Osteoblast (primary cell): ENCODE results near the gene AMPH. TPM values are rescaled to one million over a fixed set of nuclear protein-coding genes. Genes with fewer than 3 reads are reported as not detected.

Experiments
- DNase-seq: peaks from one replicate; pipeline ENCODE4 v3.0.0; 2011; ENCODE audit warnings: low spot score, mixed read lengths; ENCODE audit not compliant: insufficient read length; ENCODE audit errors: missing footprints
- H2AFZ ChIP-seq: 2 replicates; pipeline ENCODE4 v1.6.0; 2011; ENCODE audit warnings: mild to moderate bottlenecking, low read length
- H3K27ac ChIP-seq: 2 replicates; pipeline ENCODE4 v1.5.1; 2011; ENCODE audit warnings: mild to moderate bottlenecking, low read depth, low read length, moderate library complexity
- H3K27me3 ChIP-seq: 2 replicates; pipeline ENCODE4 v1.6.0; 2012; ENCODE audit warnings: mild to moderate bottlenecking, control low read depth, inconsistent platforms, low read length, moderate library complexity; ENCODE audit not compliant: insufficient read depth
- H3K36me3 ChIP-seq: 2 replicates; pipeline ENCODE4 v1.5.1; 2011; ENCODE audit warnings: mild to moderate bottlenecking, low read length, control low read depth, moderate library complexity; ENCODE audit not compliant: insufficient read depth
- H3K4me1 ChIP-seq: 2 replicates; pipeline ENCODE4 v1.5.1; 2011; ENCODE audit warnings: mild to moderate bottlenecking, low read length, control low read depth, moderate library complexity; ENCODE audit not compliant: insufficient read depth
- H3K4me2 ChIP-seq: 2 replicates; pipeline ENCODE4 v1.6.0; 2011; ENCODE audit warnings: mild to moderate bottlenecking, low read length; ENCODE audit not compliant: insufficient read depth
- H3K4me3 ChIP-seq: fragments of 200-600 bp; sonication (generic); 3 replicates; pipeline ENCODE4 v1.5.1; 2012; ENCODE audit warnings: mild to moderate bottlenecking, low read length, inconsistent platforms; ENCODE audit not compliant: insufficient read depth
- H3K79me2 ChIP-seq: 2 replicates; pipeline ENCODE4 v1.6.0; 2012; ENCODE audit warnings: mild to moderate bottlenecking, low read length, control low read depth, inconsistent platforms; ENCODE audit not compliant: insufficient read depth
- H3K9me3 ChIP-seq: 2 replicates; pipeline ENCODE4 v1.5.1; 2011; ENCODE audit warnings: low read depth, low read length, control low read depth
- H4K20me1 ChIP-seq: 2 replicates; pipeline ENCODE4 v1.6.0; 2012; ENCODE audit warnings: mild to moderate bottlenecking, low read length, control low read depth; ENCODE audit not compliant: insufficient read depth
- total RNA-seq: library from RNA; depleted of rRNA; stranded (reverse); fragments of >200 nt; gene quantifications from 2 replicates; pipeline ENCODE4 v1.2.3, GENCODE V29; 2012
- TF ChIP-seq, protein P1 (sequence below): IDR thresholded peaks from 2 replicates; pipeline ENCODE4 v1.5.1; 2011; ENCODE audit warnings: mild to moderate bottlenecking, low read depth, low read length, moderate library complexity; ENCODE audit errors: extremely low read depth

The AMPH gene
- 1.1 and 4.4 TPM in 2 replicates for total RNA-seq

- no peak within 1 kb of the TSS for H2AFZ ChIP-seq
- H3K4me1 ChIP-seq, result no peaks in the 10 kb centered on the region
- no peaks in the 10 kb centered on the region for H3K79me2 ChIP-seq
- peak within 1 kb of the TSS; percentile 60 for H3K4me3 ChIP-seq
- peaks cover 10% of the 10 kb centered on the region for H3K27me3 ChIP-seq
- no peaks in the 10 kb centered on the region for H4K20me1 ChIP-seq
- H3K27ac ChIP-seq, result no peak within 1 kb of the TSS
- no peaks in the 10 kb centered on the region for H3K9me3 ChIP-seq
- TF ChIP-seq, protein P1, sequence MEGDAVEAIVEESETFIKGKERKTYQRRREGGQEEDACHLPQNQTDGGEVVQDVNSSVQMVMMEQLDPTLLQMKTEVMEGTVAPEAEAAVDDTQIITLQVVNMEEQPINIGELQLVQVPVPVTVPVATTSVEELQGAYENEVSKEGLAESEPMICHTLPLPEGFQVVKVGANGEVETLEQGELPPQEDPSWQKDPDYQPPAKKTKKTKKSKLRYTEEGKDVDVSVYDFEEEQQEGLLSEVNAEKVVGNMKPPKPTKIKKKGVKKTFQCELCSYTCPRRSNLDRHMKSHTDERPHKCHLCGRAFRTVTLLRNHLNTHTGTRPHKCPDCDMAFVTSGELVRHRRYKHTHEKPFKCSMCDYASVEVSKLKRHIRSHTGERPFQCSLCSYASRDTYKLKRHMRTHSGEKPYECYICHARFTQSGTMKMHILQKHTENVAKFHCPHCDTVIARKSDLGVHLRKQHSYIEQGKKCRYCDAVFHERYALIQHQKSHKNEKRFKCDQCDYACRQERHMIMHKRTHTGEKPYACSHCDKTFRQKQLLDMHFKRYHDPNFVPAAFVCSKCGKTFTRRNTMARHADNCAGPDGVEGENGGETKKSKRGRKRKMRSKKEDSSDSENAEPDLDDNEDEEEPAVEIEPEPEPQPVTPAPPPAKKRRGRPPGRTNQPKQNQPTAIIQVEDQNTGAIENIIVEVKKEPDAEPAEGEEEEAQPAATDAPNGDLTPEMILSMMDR, result no peak
- no peaks in the 10 kb centered on the region for H3K36me3 ChIP-seq
- H3K4me2 ChIP-seq, result peak within 1 kb of the TSS; percentile 58
- DNase-seq, result peak; percentile 74
These were observed at the start of gene AMPH for GRCh38 chr7:38630720-38631673. Gene AMPH (minus strand): TSS chr7:38631373. CDS start chr7:38631351, 22 bp downstream.

DNA sequence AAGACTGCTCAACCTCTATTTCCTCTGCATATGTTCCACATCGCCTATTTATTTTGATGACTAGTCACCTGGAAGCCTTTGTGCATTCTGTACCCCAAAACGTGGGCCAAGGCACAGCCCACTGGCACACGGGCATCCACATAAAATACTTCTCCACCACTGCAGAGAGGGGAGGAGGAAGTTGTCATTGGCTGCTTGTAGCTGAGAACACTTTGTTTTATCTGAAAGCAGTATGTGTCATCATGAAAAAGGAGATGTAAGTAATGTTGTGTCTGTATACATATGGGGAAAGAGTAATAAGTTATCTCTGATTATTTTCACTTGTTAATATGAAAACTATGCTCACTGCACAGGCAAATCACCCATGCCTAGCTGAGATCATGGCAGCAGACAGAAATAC is 48.2 kb upstream of the AMPH start:
- Histone ChIP-seq H3K4me1 (no peaks in the 10 kb centered on the region), H3K79me2 (no peaks in the 10 kb centered on the region), H3K9me3 (no peaks in the 10 kb centered on the region), H3K4me2 (no peak overlapping the region), H2AFZ (no peak overlapping the region), H3K4me3 (no peak overlapping the region), H3K27me3 (no peaks in the 10 kb centered on the region), H3K36me3 (no peaks in the 10 kb centered on the region), H3K27ac (no peak overlapping the region), H4K20me1 (no peaks in the 10 kb centered on the region)
- TF ChIP-seq, protein P1, result no peak
- peak; percentile 48 for DNase-seq

- H3K4me2 ChIP-seq, result no peak overlapping the region
- H4K20me1 ChIP-seq, result no peaks in the 10 kb centered on the region
- TF ChIP-seq, protein P1, result no peak
- H3K4me1 ChIP-seq, result no peaks in the 10 kb centered on the region
- no peak for DNase-seq
- H3K4me3 ChIP-seq, result no peak overlapping the region
- no peaks in the 10 kb centered on the region for H3K79me2 ChIP-seq
- H3K9me3 ChIP-seq, result no peaks in the 10 kb centered on the region
- no peak overlapping the region for H3K27ac ChIP-seq
- no peaks in the 10 kb centered on the region for H3K27me3 ChIP-seq
- H2AFZ ChIP-seq, result no peak overlapping the region
- H3K36me3 ChIP-seq, result no peaks in the 10 kb centered on the region
These were observed 47.5 kb upstream of the AMPH start for GRCh38 chr7:38678698-38679054.

DNA sequence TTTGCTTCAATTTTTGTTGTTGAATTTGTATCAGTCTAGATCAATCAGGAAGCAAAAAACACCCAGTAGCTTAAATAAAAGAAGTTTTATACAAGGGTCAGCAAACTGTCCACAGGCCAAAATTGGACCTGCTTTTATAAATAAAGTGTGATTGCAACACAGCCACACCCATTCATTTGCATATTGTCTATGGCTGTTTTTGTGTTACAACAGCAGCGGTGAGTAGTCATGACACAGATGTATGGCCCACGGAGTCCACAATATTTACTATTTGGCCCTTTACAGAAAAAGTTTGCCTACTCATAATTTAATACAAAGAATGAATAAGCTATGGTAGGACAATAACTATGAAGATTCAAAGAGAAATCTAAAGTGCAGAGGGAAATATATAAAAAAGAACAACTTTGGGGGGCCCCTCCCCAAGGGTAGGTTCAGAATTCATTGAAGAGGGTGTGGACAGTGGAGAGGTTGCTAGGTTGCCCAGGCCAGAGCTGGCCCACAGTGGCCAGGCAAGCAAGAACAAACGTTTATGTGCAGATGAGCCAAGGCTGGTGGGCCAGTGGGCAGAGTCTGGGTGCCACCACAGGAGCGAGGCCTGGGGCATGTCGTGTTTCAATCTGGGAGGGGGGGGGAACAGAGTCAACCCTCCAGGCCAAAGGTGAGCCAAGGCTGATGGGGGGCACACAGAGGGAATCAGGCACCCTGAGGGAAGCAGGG is 47.0 kb upstream of the AMPH start:
- H3K27me3 ChIP-seq, result no peaks in the 10 kb centered on the region
- no peaks in the 10 kb centered on the region for H3K9me3 ChIP-seq
- peak; percentile 10 for DNase-seq
- H4K20me1 ChIP-seq, result no peaks in the 10 kb centered on the region
- H2AFZ ChIP-seq, result no peak overlapping the region
- no peak overlapping the region for H3K27ac ChIP-seq
- H3K4me3 ChIP-seq, result no peak overlapping the region
- no peaks in the 10 kb centered on the region for H3K4me1 ChIP-seq
- H3K79me2 ChIP-seq, result no peaks in the 10 kb centered on the region
- TF ChIP-seq, protein P1, result no peak
- no peaks in the 10 kb centered on the region for H3K36me3 ChIP-seq
- no peak overlapping the region for H3K4me2 ChIP-seq
